GM21390 (cell line): ENCODE measurements around the gene TMEM163.

Experiments
- ATAC-seq: cut with Tn5 transposase; IDR thresholded peaks from one replicate; pipeline ENCODE4 v1.9.1; 2021; ENCODE audit not compliant: unreplicated experiment

The TMEM163 gene

GRCh38 chr2:134417968-134418582 lies 300.7 kb downstream of the TMEM163 start:
- no peak for ATAC-seq

- ATAC-seq, result no peak
Observed at GRCh38 chr2:134416637-134417036, 302.2 kb downstream of the TMEM163 start.

- ATAC-seq, result no peak
Observed at GRCh38 chr2:134416018-134416417, 302.8 kb downstream of the TMEM163 start.

GRCh38 chr2:134413912-134414311 lies 304.9 kb downstream of the TMEM163 start:
- no peak for ATAC-seq

GRCh38 chr2:134413430-134413829 lies 305.4 kb downstream of the TMEM163 start:
- ATAC-seq, result no peak

- no peak for ATAC-seq
Observed at GRCh38 chr2:134412639-134412999, 306.2 kb downstream of the TMEM163 start.

GRCh38 chr2:134411828-134412638 lies 306.8 kb downstream of the TMEM163 start:
- ATAC-seq, result peak; percentile 95

- no peak for ATAC-seq
Observed at GRCh38 chr2:134411279-134411827, 307.4 kb downstream of the TMEM163 start.

GRCh38 chr2:134410831-134411231 lies 308.0 kb downstream of the TMEM163 start:
- no peak for ATAC-seq

- ATAC-seq, result no peak
Observed at GRCh38 chr2:134410006-134410405, 308.8 kb downstream of the TMEM163 start.

GRCh38 chr2:134408791-134409190 lies 310.0 kb downstream of the TMEM163 start:
- no peak for ATAC-seq

- no peak for ATAC-seq
Observed at GRCh38 chr2:134408386-134408785, 310.4 kb downstream of the TMEM163 start.

- ATAC-seq, result no peak
Observed at GRCh38 chr2:134407154-134407890, 311.5 kb downstream of the TMEM163 start.

GRCh38 chr2:134406736-134407135 lies 312.1 kb downstream of the TMEM163 start:
- ATAC-seq, result no peak

- ATAC-seq, result no peak
Observed at GRCh38 chr2:134406311-134406710, 312.5 kb downstream of the TMEM163 start.
